Middle frontal gyrus (tissue), 1 donor: Measurements from ENCODE around the gene LYRM2.

ENCODE experiments used
- DNase-seq: peaks from one replicate; pipeline ENCODE4 v3.0.0-alpha.2; 2015; ENCODE audit warnings: low spot score; ENCODE audit errors: extremely low spot score

Gene LYRM2

DNA sequence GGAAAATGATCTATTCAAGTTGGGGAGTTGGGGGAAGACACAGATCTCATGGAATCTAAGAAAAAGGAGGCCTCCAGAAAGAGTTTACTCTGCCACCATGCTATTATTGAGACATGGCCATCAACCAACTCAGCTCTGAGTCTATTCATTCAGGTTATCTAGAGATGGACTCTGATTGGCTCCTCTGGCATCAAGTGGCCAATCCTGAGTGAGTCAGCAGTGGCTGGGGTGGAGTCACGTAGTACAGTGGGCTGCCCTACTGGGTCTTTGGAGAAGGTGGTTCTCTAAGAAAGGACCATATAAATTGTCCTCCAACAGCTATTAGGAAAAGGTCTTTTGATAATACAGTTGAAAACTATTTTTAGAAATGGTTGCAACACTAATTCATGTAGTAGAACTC lies 42.1 kb downstream of the LYRM2 start:
- DNase-seq = no peak

DNA sequence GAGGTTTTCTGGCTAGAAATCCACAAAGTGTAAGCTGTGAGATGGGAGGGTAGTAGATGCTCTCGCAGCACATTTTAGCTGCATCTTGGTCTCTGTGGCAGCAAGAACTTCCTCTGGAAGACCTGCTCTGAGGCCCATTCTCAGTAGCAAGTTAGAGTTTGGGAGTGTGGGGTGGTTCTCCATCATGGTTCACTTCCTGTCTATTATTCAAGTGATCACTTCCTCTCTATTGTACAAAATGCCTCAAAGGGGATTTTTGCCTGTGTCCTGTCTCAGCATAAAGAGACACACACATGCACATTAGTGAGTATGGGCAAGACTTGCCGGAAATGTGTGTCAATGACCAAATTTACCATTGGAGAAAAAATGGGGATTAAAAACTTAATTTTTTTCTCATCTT lies 42.5 kb downstream of the LYRM2 start:
- DNase-seq = no peak

DNA sequence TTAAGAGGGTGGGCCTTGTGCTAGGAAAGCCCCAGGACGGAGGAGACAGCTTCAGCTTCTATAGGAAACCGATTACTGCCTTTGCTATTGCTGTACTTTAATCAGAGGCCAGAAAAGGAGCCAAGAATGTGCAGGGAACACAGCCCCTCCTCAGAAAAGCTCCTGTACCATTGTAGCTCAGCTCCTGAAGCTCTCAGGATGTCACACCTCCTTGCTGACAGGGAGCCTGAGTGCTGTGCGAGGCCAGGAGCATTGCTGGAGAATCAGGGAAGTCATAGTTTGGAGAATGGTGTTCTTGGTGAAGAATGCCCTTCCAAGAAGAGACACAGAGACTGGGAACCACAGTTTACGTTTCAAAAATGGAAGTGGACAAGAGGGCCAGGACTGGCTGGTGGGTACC lies 46.8 kb downstream of the LYRM2 start:
- DNase-seq = no peak

DNA sequence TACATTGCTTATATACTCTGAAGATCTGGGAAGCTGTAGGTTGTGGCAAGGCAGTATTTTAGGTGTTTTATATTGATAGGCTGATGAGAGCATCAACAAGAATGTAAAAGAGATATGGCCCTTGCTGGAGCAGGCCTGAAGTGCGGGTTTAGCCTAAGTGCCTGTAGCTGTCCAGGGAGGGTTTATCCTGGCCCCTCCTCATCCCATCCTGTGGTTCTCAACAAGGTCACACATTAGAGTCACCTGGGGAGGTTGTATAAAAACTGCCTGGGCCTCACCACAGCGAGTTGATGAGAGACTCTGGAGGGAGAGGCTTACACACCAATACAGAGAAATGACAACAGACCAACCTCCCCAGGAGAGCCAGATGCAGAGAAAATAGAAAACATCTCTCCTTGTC lies 48.4 kb downstream of the LYRM2 start:
- DNase-seq = no peak

DNA sequence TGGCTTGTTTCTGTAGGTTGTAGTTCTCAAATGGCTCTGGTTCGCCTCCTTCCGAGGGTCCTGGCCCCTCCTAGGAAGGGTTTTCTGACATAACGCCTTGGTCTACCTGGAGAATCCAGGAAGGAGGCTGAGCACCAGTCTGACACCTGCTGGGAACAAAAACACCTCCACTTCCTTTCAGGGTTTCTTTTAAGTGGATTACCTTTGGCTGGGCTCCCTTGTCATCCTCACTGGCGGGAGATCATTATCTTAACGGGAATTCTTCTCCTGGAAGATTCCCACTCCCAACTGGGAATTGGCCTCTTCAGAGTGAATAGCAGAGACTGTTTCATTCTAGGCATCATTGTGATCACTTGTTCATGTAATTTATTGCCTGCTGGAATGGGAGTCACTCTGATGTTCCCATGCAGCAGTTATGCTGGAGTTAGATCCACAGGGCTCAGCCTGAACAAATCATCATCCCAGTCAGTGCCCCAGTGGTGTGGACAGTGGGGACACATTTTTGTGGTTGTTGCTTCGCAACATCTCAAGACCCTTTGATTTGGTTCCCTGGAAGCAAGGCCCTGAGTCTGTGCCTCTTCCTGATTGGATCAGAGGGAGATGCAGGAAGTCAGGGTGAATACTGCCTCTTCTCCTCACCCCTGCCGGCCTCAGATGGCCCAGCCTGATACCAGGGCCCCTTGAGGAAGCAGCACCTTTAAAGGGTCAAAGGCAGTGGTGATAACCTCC lies 49.1 kb downstream of the LYRM2 start:
- no peak for DNase-seq

DNA sequence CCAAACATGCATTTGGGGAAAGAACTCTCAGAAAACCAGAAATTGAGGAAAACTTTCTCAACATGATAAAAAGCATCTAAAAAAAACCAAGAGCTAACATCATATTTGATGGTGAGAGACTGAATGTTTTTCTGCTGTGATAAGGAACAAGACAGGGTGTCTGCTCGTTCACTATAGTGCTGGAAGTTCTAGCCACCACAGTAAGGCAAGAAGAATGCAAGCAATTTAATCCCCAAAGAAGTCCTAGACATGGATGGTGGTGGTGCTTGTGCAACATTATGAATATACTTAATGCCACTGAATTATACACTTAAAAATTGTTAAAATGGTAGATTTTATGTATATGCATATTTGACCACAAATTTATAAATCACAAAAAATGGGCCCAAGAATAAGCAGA lies 53.4 kb downstream of the LYRM2 start:
- no peak for DNase-seq

DNA sequence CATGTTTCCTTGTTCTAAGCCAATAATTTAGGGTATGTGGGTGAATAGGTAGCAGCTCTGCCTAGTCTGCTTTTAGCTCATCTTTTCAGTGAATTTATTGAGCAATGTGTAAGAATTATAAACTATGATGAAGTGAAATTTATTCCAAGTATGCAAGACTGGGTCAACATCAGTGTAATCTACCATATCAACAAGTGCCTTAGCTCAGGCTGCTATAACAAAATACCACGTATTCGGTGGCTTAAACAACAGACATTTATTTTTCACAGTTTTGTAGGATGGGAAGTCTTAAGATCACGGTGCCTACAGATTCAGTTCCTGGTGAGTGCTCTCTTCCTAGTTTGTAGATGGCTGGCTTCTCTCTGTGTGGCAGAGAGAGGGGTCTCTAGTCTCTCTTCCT lies 54.0 kb downstream of the LYRM2 start:
- DNase-seq = no peak

DNA sequence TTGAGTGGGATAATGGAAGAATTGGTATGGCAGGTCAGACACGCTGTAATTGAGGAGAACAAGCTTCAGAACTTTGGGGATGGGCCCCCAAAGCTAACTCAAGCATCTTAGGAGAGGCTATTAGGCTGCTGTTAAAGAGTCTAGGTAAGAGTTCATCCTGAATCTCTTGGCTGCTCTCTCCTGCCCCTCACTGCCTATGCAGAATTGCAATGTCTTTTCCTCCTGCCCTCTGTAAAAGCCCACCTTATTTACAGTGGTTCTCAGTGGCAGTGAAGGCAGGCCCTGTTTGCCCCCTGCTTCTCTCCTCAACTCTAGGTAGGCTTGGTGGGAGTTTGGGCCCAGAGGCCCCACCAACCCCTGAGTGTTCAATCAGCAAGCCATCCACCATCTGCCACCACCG lies 55.0 kb downstream of the LYRM2 start:
- DNase-seq = no peak

DNA sequence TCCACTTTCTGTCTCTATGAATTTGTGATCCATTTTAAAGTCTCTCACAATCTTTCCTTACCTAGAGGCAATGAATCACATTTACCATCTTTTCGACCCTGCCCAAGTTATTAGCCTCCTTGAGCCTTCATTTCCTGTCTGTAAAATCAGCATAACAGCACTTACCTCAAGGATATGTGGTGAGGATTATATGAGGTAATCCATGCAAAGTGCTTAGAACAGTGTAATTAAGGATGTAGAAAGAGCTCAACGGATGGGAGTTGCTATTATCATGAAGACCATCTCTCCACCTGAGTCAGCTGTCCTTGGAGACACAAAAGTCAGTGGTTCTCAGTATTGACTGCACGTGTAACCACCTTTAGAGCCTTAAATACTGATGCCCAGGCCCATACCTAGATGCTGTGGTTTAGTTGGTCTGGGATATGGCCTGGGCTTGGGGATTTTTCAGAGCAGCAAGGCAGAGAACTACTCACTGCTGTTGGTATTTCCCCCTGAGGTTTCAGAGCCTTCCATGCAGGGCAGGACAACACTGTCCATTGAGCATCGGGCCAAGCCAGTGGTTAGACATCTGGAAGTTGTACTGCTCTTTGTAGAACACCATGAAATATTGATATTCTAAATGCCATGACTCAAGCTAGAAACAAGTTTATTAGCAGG lies 55.8 kb downstream of the LYRM2 start:
- no peak for DNase-seq

DNA sequence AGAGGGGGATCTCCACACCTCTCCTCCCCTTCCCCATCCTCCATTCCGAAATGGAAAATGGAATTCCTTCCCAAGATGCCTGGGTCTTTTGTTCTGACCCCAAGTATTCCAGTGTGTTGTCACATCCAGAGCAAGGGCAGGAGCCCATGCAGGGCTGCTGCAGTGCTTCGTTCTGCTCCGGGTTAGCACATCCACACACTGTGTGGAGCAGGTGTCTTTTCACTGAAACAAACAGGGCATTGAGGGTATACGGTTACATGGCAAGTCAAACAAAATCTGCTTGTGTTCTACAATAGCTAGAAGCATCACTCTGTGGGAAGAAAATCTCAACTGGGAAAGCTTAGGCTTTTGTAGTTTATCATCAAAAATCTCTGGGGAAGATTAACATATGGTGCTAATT lies 56.9 kb downstream of the LYRM2 start:
- DNase-seq = no peak

DNA sequence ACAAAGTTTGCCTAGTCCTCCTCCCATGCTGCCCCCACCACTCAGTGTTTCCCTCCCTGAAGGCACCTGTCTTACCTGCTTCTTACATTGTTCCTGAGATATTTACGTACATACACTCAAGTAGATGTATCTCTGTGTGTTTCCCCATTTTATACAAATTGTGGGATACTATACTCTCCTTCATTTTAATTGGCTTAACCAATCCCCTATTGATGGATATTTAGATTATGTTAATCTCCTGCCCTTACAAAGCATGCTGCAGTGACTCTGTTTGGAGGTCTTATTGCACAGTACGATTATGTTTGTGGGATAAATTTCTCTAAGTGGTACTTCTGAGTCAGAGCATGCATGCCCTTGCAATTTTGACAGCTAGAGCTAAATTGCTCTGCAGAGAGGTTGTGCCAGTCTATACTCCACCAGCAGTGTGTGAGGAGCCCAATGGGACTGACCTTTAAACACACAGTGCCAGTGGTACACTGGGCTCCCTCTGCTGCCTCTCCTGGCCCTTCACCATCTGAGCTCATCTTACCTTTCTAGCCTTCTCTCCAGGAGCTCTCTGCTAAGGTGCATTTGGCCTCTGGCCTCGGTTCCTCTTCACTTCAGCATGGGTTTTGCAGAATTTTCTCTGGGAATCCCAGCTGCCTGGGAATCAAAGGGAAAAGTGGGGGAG lies 57.4 kb downstream of the LYRM2 start:
- DNase-seq = no peak

DNA sequence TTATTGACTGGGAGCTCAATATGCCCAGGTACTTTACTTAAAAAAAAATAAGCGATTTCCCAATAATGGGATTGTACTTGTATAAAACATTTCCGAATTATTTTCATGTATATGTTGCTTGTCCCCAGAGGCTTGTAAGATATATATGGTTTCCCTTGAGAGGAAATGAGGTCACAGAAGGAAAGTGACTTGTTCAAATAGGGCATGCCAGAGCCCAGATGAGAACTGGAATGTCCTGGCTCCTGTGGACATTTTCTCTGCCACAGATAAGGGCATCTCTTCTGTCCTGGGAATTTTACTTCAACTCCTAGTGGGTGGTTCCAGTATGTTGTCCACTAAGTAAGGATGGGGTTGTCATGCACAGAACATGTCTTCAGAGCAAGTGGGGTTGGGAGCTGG lies 63.0 kb downstream of the LYRM2 start:
- no peak for DNase-seq

DNA sequence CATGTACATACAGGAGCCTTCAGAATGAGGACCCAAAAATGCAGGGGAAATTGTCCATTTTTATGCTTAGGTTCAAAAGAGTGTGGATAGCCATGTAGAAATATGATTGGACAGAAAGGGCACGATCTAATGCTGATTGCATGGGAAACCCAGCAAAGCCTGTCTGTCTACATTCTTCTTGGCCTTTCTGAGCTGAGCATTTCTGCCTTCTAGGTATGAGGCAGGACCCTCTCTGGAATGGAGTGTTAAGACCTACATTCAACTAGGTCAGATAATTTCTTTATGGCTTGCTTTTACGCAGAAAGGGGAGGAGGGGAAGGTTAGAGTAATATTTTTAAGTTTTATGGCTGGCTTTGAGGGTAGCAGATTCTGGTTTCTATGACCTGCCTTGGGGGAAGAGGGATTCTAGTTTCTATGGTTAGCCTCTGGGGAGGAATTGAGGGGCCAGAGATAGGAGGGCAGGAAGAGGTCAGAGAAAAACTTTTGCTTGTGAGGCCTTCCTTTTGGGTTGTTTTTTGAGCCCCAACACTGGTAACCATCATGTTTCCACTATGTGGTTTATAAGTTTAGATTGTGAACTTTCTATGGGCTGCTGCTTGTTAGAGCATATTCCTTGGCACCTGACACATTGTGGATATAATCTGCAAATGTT lies 63.5 kb downstream of the LYRM2 start:
- DNase-seq = no peak

DNA sequence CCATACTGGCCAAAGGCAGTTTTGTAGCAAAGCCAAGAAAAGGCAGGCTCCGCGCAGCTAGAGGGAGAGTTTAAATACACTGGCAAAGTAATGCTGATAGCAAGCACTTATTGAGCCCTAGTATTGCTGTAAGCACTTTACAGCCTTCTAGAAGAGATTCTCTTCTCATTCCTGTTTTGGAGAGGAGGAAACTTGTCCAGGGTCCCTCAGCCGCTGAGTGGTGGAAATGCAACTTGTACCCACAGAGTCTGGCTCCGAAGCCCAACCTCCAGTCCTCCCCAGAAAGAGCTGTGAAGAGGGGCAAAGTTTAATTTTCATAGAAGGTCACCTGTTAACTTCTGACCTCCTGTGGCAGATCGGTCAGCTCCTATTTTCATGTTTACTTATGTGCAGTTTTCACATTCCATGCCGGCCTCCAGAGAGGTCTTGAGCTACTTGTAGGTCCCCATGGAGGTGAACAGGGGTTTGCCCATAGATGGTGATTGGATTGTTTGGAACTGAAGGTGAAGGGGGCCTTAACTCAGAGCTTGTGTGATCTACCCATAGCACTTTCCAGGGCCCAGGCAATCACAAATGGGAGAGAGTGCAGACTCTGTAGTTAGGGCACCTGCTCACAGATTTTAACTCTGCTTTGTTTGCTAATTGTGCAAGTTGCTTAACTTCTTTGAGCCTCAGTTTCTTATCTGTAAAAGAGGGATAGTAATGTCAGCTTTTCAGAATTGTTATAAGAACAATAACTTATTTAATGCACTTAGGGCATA lies 70.7 kb downstream of the LYRM2 start:
- no peak for DNase-seq

DNA sequence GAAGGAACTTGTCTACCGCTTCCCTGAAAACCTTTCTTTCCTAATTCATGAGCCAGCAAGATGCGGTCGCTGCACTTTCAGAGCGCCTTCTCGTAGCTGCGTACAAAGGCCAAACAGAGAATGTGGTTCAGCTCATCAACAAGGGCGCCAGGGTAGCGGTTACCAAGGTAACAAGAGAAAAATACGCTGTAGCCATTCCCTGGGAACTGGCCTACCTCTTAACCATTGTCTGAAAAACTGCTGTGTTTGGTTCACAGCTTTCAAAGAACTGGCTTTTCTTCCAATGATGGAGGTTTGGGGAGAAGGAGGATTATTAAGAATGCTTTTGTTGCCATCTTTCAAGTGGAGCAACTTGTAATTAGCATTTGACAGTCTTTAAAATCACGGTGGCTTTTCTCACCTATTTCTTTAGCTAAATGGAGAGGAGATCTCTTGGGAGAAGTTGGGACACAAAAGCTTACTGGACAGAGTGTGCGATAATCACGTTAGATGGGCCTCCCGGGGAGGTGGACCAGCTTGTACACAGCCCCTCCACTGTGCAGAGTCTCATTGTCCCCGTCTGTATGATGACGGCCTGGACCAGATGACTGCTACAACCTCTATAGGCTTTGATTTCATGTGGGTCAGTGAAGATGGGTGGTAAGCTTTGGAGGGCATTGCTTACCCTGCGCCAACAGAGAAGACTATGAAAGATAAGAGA lies 71.5 kb downstream of the LYRM2 start:
- DNase-seq = no peak

DNA sequence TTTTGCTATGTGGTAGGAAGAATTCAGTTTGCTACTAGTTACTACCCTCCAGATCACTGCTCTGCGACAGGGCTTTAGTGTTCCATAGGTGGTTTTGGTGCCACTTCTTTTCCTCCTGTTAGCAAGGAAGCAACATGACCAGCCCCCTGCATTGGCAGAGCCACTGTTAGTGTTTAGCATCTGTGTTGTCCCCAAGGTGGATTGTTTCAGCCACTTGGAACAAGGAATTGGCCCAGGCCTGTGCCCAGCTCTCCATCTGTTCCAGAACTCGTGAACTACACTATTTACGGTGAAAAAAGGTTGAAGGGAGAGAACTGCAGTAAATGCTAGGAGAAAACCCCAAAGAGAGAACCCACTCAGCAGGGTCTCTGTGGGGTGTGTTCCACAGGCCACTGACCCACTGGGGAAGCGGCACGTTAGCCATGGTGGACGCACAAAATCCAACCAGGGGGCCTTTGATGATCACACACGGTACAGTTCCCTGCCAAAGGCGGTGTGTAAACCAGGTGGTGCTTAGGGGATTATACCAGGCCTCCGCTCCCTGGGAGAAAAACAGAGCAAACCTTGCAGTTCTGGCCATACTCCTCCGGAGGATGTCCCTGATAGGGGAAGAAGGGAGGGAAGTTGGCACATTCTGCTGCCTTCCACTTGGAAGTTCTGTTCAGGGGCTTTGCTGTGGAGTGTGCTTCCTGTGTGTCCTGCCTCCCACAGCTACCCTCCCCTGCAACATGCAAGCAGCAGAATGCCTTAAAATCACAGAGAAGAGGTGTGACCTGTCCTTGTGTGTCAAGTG lies 72.3 kb downstream of the LYRM2 start:
- DNase-seq = no peak

DNA sequence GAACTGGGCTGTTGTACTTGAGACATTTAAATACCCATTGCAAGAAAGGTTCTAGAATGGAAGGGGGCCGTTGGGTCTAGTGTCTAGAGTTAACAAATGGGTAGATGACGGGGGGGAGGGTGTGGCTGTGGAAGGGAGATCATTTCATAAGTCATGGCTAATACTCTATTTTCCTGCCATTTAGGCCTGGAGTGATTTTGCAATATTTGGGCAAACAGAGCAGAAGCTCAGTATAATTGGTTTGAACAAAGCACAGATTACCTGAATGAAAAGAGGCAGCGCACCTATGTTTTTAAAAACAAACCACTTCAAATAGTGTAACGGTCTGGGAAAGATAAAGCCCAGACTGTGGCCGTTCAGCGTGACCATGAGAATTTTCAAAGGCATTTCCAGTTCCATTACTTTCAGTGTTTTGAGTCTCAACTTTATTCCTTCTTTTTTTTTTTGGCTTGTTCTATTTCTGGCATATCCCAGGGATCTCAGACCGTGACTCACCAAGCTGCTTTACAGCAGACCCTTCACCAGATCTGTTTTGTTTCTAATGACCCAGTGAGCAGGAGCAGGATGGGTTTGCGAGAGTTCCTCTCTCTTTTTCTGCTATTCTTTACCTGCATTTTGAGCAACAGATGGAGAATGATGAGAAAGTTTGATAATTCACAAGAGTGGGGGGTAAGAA lies 73.7 kb downstream of the LYRM2 start:
- no peak for DNase-seq

DNA sequence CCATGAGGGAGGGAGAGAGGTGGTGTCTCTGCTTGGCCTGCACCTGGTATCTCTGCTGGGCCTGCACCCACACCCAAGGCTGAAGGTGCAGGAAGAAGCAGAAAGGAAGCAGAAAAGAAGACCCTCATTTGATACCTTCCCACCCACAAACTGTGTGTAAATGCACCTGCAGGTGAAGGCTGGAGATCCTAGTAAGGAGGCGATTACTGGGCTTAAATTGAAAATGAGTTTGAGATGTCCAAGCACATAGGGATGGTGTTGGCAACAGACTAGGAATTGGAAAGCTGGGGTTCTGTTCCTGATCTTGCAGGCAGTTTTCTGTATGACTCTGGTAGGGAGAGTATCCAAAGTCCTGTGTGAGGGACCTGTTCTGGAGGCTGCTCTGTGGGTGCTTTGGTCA lies 74.7 kb downstream of the LYRM2 start:
- DNase-seq = no peak
